Natural killer cell treated with Interleukin-12 subunit alpha and Interleukin-12 subunit beta and Interleukin-15 and Interleukin-18, amount 100 ng/mL, for 72 hours (primary cell): ENCODE data around the gene MAG. TPM values are rescaled to one million over a fixed set of nuclear protein-coding genes. Genes with fewer than 3 reads are reported as not detected.
A peak's percentile ranks its signal among the peaks of the same experiment; 100 is the strongest.

Experiments
- ATAC-seq, 2 donors: fragments of 150-1000 bp; cut with Tn5 transposase in 1 of 2; sonication (Bioruptor Pico), chemical (Tn5 transposase) in 1 of 2; 2 replicates each; pipeline ENCODE4 v1.10.0; 2021
- DNase-seq: peaks from one replicate; pipeline ENCODE4 v3.0.0; 2022; ENCODE audit warnings: low spot score
- H3K27ac Mint-ChIP-seq, 2 donors: 1 replicate in 1 of 2; 2 replicates in 1 of 2; pipeline ENCODE4 v1.8.0; 2022; ENCODE audit warnings: mixed read lengths in 2 of 2, mild to moderate bottlenecking in 1 of 2, moderate library complexity in 1 of 2
- H3K27me3 Mint-ChIP-seq, 2 donors: 1 replicate in 1 of 2; 2 replicates in 1 of 2; pipeline ENCODE4 v1.8.0; 2022; ENCODE audit warnings: mixed read lengths in 2 of 2
- H3K36me3 Mint-ChIP-seq: one replicate; pipeline ENCODE4 v1.8.0; 2022; ENCODE audit warnings: mixed read lengths
- H3K4me1 Mint-ChIP-seq, 2 donors: 1 replicate in 1 of 2; 2 replicates in 1 of 2; pipeline ENCODE4 v1.8.0; 2022; ENCODE audit warnings: low read depth in 2 of 2, mixed read lengths in 2 of 2, mild to moderate bottlenecking in 1 of 2
- H3K4me3 Mint-ChIP-seq: one replicate; pipeline ENCODE4 v1.8.0; 2022; ENCODE audit warnings: mixed read lengths
- H3K9me3 Mint-ChIP-seq: 2 replicates; pipeline ENCODE4 v1.8.0; 2022; ENCODE audit warnings: mixed read lengths
- total RNA-seq, 2 donors: library from RNA; stranded (reverse); gene quantifications; one replicate each; pipeline ENCODE4 v1.2.3, GENCODE V29; 2022

MAG gene
- total RNA-seq, 2 donors from 2014 or later, result 0.38 TPM; not detected in 1

GRCh38 chr19:35257113-35257461, 34.9 kb upstream of the MAG start:
- H3K4me3 Mint-ChIP-seq, result no peak overlapping the region
- H3K27me3 Mint-ChIP-seq, result no peaks in the 10 kb centered on the region
- DNase-seq (no peak), ATAC-seq (no peak)
- H3K36me3 Mint-ChIP-seq, result no peaks in the 10 kb centered on the region
- H3K9me3 Mint-ChIP-seq, result no peaks in the 10 kb centered on the region
- H3K27ac Mint-ChIP-seq, result no peak overlapping the region
- peaks cover 0 to 5% of the 10 kb centered on the region in 2 donors for H3K4me1 Mint-ChIP-seq

GRCh38 chr19:35260694-35261304, 31.2 kb upstream of the MAG start:
- no peaks in the 10 kb centered on the region for H3K27me3 Mint-ChIP-seq

GRCh38 chr19:35261356-35262100, 30.4 kb upstream of the MAG start:
- ATAC-seq (no peak), DNase-seq (no peak)
- Mint-ChIP-seq H3K9me3 (no peaks in the 10 kb centered on the region), H3K4me1 (peaks cover 14 to 23% of the 10 kb centered on the region in 2 donors), H3K36me3 (no peaks in the 10 kb centered on the region), H3K27me3 (no peaks in the 10 kb centered on the region), H3K27ac (no peak overlapping the region), H3K4me3 (no peak overlapping the region)

More at GRCh38 chr19:35260694-35261304, 31.2 kb upstream of the MAG start:
- Mint-ChIP-seq H3K4me3 (no peak overlapping the region), H3K4me1 (peaks cover 7 to 16% of the 10 kb centered on the region in 2 donors), H3K9me3 (no peaks in the 10 kb centered on the region), H3K36me3 (no peaks in the 10 kb centered on the region), H3K27ac (no peak overlapping the region)
- no peak for ATAC-seq
- DNase-seq, result no peak

GRCh38 chr19:35262101-35262761, 29.7 kb upstream of the MAG start:
- no peak for ATAC-seq
- Mint-ChIP-seq H3K27ac (no peak overlapping the region), H3K27me3 (no peaks in the 10 kb centered on the region), H3K9me3 (no peaks in the 10 kb centered on the region), H3K4me1 (peaks cover 15 to 24% of the 10 kb centered on the region in 2 donors), H3K4me3 (no peak overlapping the region), H3K36me3 (no peaks in the 10 kb centered on the region)
- no peak for DNase-seq

- Mint-ChIP-seq H3K4me3 (no peak overlapping the region), H3K9me3 (no peaks in the 10 kb centered on the region), H3K4me1 (peaks cover 15 to 24% of the 10 kb centered on the region in 2 donors), H3K36me3 (no peaks in the 10 kb centered on the region), H3K27me3 (no peaks in the 10 kb centered on the region), H3K27ac (no peak overlapping the region)
- ATAC-seq, result no peak
- DNase-seq, result no peak
Observed at GRCh38 chr19:35264268-35265125, 27.5 kb upstream of the MAG start.

- Mint-ChIP-seq H3K9me3 (no peaks in the 10 kb centered on the region), H3K4me1 (peaks cover 15 to 24% of the 10 kb centered on the region in 2 donors), H3K4me3 (peak overlapping the region; percentile 70), H3K36me3 (no peaks in the 10 kb centered on the region), H3K27ac (peak overlapping the region; percentile 71 to 77), H3K27me3 (no peaks in the 10 kb centered on the region)
- no peak for ATAC-seq
- DNase-seq, result no peak
Observed at GRCh38 chr19:35265126-35265899, 26.6 kb upstream of the MAG start.

- H3K27ac Mint-ChIP-seq, result peak overlapping the region; percentile 71 to 77
- peaks cover 15 to 23% of the 10 kb centered on the region in 2 donors for H3K4me1 Mint-ChIP-seq
- ATAC-seq, result no peak
- no peaks in the 10 kb centered on the region for H3K36me3 Mint-ChIP-seq
- H3K4me3 Mint-ChIP-seq, result peak overlapping the region; percentile 70
- no peak for DNase-seq
- no peaks in the 10 kb centered on the region for H3K27me3 Mint-ChIP-seq
- H3K9me3 Mint-ChIP-seq, result no peaks in the 10 kb centered on the region
Observed at GRCh38 chr19:35265900-35266519, 26.0 kb upstream of the MAG start.

- DNase-seq, result no peak
- Mint-ChIP-seq H3K4me3 (peak overlapping the region; percentile 92), H3K4me1 (peaks cover 15 to 25% of the 10 kb centered on the region in 2 donors), H3K27me3 (no peaks in the 10 kb centered on the region), H3K36me3 (no peaks in the 10 kb centered on the region), H3K9me3 (no peaks in the 10 kb centered on the region), H3K27ac (peak overlapping the region; percentile 88)
- no peak for ATAC-seq
Observed at GRCh38 chr19:35266520-35267352, 25.2 kb upstream of the MAG start.

- H3K4me3 Mint-ChIP-seq, result peak overlapping the region; percentile 92
- H3K36me3 Mint-ChIP-seq, result peaks cover 4% of the 10 kb centered on the region
- H3K27ac Mint-ChIP-seq, result peak overlapping the region; percentile 88
- H3K4me1 Mint-ChIP-seq, result peaks cover 19 to 31% of the 10 kb centered on the region in 2 donors
- no peaks in the 10 kb centered on the region for H3K9me3 Mint-ChIP-seq
- ATAC-seq, result peak; percentile 26 to 39
- no peaks in the 10 kb centered on the region for H3K27me3 Mint-ChIP-seq
- no peak for DNase-seq
Observed at GRCh38 chr19:35267353-35267817, 24.6 kb upstream of the MAG start.

- no peaks in the 10 kb centered on the region for H3K9me3 Mint-ChIP-seq
- H3K4me3 Mint-ChIP-seq, result peak overlapping the region; percentile 92
- H3K4me1 Mint-ChIP-seq, result peaks cover 19 to 31% of the 10 kb centered on the region in 2 donors
- peak overlapping the region; percentile 88 for H3K27ac Mint-ChIP-seq
- ATAC-seq (peak; percentile 84 to 85), DNase-seq (peak; percentile 89)
- peaks cover 4% of the 10 kb centered on the region for H3K36me3 Mint-ChIP-seq
- H3K27me3 Mint-ChIP-seq, result no peaks in the 10 kb centered on the region
Observed at GRCh38 chr19:35267818-35268535, 24.0 kb upstream of the MAG start.
